Erythroblast (primary cell): ENCODE measurements around the gene ITPR1.

Experiments
- GATA1 ChIP-seq: IDR thresholded peaks from 2 replicates; pipeline ENCODE4 v1.6.1; 2011; ENCODE audit warnings: low read depth, mild to moderate bottlenecking, control low read depth, low read length, moderate library complexity
- POLR2A ChIP-seq: IDR thresholded peaks from 2 replicates; pipeline ENCODE4 v1.6.1; 2011; ENCODE audit warnings: mild to moderate bottlenecking, low read length

DNA sequence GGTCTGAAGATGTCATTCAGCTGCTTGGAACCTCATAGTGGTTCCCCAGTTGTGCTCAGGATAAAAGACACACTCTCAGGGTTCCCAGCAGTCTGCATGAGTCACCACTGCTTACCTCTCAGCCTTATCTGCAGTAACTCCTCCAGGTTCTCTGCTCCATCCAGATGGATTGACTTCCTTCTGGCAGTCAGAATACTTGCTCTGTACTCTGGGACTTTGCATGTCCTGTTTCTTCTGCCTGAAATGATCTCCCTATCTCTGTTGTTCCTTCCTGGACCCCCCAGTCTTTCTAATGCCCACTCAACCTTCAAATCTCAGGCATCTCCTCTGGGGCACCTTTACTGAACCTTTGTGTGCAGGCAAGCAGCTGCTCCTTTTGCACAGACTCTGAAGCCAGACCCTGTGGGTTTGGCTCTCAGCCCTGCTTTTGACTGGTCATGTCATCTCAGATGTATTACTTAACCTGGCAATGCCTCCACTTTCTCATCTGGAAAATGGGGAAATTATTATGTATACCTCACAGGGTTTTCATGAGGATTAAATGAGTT is 38.4 kb downstream of the ITPR1 start:
- TF ChIP-seq POLR2A (no peak), GATA1 (no peak)
